DMS53 treated with DMSO at 0.1 percent for 48 hours (cell line): ENCODE measurements around the gene CUL3.
A peak's percentile ranks its signal among the peaks of the same experiment; 100 is the strongest.
"Not testable (repeated sequence)": the region's sequence is repeated elsewhere in the genome, so short reads cannot be mapped to it uniquely, and the experiment has no call there.

ENCODE experiments used
- DNase-seq: peaks from one replicate; lab custom pipeline; 2025; ENCODE audit not compliant: unreplicated experiment; lab: John Stamatoyannopoulos, UW

CUL3 gene

GRCh38 chr2:224585211-224586088 is at the start of gene CUL3:
Gene CUL3 (minus strand): TSS chr2:224585363. CDS start chr2:224585009, 354 bp downstream.
- peak; percentile 87 for DNase-seq

GRCh38 chr2:224630659-224631550 is 45.7 kb upstream of the CUL3 start:
- DNase-seq, result no peak

- no peak for DNase-seq
Measured at GRCh38 chr2:224628416-224628815, 43.3 kb upstream of the CUL3 start.

- DNase-seq, result no peak
Measured at GRCh38 chr2:224626735-224627134, 41.6 kb upstream of the CUL3 start.

GRCh38 chr2:224613543-224614286 is 28.6 kb upstream of the CUL3 start:
- no peak for DNase-seq

- no peak for DNase-seq
Measured at GRCh38 chr2:224612578-224612977, 27.4 kb upstream of the CUL3 start.

GRCh38 chr2:224611938-224612337 is 26.8 kb upstream of the CUL3 start:
- DNase-seq, result no peak

GRCh38 chr2:224608104-224608503 is 22.9 kb upstream of the CUL3 start:
- DNase-seq, result peak; percentile 54

- not testable (repeated sequence) for DNase-seq
Measured at GRCh38 chr2:224603746-224604500, 18.8 kb upstream of the CUL3 start.

- DNase-seq, result not testable (repeated sequence)
Measured at GRCh38 chr2:224602778-224603375, 17.7 kb upstream of the CUL3 start.

GRCh38 chr2:224601923-224602322 is 16.8 kb upstream of the CUL3 start:
- DNase-seq, result no peak

- no peak for DNase-seq
Measured at GRCh38 chr2:224598678-224599077, 13.5 kb upstream of the CUL3 start.

- DNase-seq, result no peak
Measured at GRCh38 chr2:224596289-224596688, 11.1 kb upstream of the CUL3 start.

GRCh38 chr2:224595518-224595917 is 10.4 kb upstream of the CUL3 start:
- DNase-seq, result no peak

GRCh38 chr2:224594840-224595239 is 9.7 kb upstream of the CUL3 start:
- no peak for DNase-seq

- DNase-seq, result no peak
Measured at GRCh38 chr2:224591220-224591619, 6.1 kb upstream of the CUL3 start.

GRCh38 chr2:224586127-224586695 is 1.0 kb upstream of the CUL3 start:
- DNase-seq, result no peak

- no peak for DNase-seq
Measured at GRCh38 chr2:224584785-224585210, 365 bp downstream of the CUL3 start.

GRCh38 chr2:224584111-224584784 is 915 bp downstream of the CUL3 start:
- no peak for DNase-seq
